Measurements from ENCODE around the gene OR10A7.
"Not testable (repeated sequence)": the region's sequence is repeated elsewhere in the genome, so short reads cannot be mapped to it uniquely, and the experiment has no call there.

- TF ChIP-seq, protein P1, sequence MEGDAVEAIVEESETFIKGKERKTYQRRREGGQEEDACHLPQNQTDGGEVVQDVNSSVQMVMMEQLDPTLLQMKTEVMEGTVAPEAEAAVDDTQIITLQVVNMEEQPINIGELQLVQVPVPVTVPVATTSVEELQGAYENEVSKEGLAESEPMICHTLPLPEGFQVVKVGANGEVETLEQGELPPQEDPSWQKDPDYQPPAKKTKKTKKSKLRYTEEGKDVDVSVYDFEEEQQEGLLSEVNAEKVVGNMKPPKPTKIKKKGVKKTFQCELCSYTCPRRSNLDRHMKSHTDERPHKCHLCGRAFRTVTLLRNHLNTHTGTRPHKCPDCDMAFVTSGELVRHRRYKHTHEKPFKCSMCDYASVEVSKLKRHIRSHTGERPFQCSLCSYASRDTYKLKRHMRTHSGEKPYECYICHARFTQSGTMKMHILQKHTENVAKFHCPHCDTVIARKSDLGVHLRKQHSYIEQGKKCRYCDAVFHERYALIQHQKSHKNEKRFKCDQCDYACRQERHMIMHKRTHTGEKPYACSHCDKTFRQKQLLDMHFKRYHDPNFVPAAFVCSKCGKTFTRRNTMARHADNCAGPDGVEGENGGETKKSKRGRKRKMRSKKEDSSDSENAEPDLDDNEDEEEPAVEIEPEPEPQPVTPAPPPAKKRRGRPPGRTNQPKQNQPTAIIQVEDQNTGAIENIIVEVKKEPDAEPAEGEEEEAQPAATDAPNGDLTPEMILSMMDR (IDR thresholded peaks at IDR 0.05; ENCODE audit: poor library complexity): not testable (repeated sequence)
- not testable (repeated sequence) for TF ChIP-seq EZH2 (IDR thresholded peaks at IDR 0.05; ENCODE audit: borderline replicate concordance)
Observed at GRCh38 chr12:55171846-55172245, 49.0 kb upstream of the OR10A7 start.

Data from hepatocyte (in vitro differentiated cells).